GM23338 (cell line): ENCODE measurements around the gene BTBD16.

Experiments used
- CREB1 ChIP-seq: fragments of 250-450 bp; sonication (Bioruptor Pico); IDR thresholded peaks from 2 replicates; pipeline ENCODE4 v1.5.0; 2020; ENCODE audit warnings: low read depth, mild to moderate bottlenecking, moderate library complexity
- EZH2 ChIP-seq: fragments of 200-600 bp; sonication (generic); IDR thresholded peaks from one replicate; pipeline ENCODE4 v1.8.0; 2017; ENCODE audit warnings: antibody characterized with exemption, mild to moderate bottlenecking, low read depth; ENCODE audit not compliant: unreplicated experiment
- EZH2phosphoT487 ChIP-seq: fragments of 200-600 bp; sonication (generic); IDR thresholded peaks from one replicate; pipeline ENCODE4 v1.8.1; 2018; ENCODE audit warnings: antibody characterized with exemption; ENCODE audit not compliant: unreplicated experiment
- JUNB ChIP-seq: IDR thresholded peaks from one replicate; pipeline ENCODE4 v1.6.1; 2016; ENCODE audit warnings: antibody characterized with exemption; ENCODE audit not compliant: unreplicated experiment
- POLR2AphosphoS5 ChIP-seq: IDR thresholded peaks from 2 replicates; pipeline ENCODE4 v1.6.1; 2016; ENCODE audit warnings: antibody characterized with exemption, low read depth
- STAT1 ChIP-seq: IDR thresholded peaks from one replicate; pipeline ENCODE4 v1.6.1; 2016; ENCODE audit warnings: antibody characterized with exemption; ENCODE audit not compliant: unreplicated experiment
- ZNF114 ChIP-seq: fragments of 250-450 bp; sonication (Bioruptor Pico); IDR thresholded peaks from 2 replicates; pipeline ENCODE4 v1.5.0; 2020; ENCODE audit warnings: mild to moderate bottlenecking, moderate library complexity
- ZNF331 ChIP-seq: fragments of 250-450 bp; sonication (Bioruptor Pico); IDR thresholded peaks from 2 replicates; pipeline ENCODE4 v1.5.0; 2020; ENCODE audit warnings: low read depth, mild to moderate bottlenecking, moderate library complexity
- TF ChIP-seq, protein P1 (sequence below), 2 experiments: fragments of 200-600 bp in 1 of 2; sonication (generic) in 1 of 2; conservative IDR thresholded peaks; 2 replicates each; pipeline versions ENCODE4 v1.5.1 to v1.6.1; 2016 to 2017; ENCODE audit warnings: antibody characterized with exemption in 2 of 2, low read depth in 2 of 2, mild to moderate bottlenecking in 2 of 2, moderate library complexity in 1 of 2
- TF ChIP-seq, protein P2 (sequence below): IDR thresholded peaks from 2 replicates; pipeline ENCODE4 v1.6.1; 2016; ENCODE audit warnings: antibody characterized with exemption
- TF ChIP-seq, protein P3 (sequence below): IDR thresholded peaks from one replicate; pipeline ENCODE4 v1.6.1; 2018; ENCODE audit warnings: antibody characterized with exemption; ENCODE audit not compliant: unreplicated experiment
- TF ChIP-seq, protein P4 (sequence below): fragments of 250-450 bp; sonication (Bioruptor Pico); IDR thresholded peaks from 2 replicates; pipeline ENCODE4 v1.5.0; 2020; ENCODE audit warnings: mild to moderate bottlenecking, moderate library complexity

DNA sequence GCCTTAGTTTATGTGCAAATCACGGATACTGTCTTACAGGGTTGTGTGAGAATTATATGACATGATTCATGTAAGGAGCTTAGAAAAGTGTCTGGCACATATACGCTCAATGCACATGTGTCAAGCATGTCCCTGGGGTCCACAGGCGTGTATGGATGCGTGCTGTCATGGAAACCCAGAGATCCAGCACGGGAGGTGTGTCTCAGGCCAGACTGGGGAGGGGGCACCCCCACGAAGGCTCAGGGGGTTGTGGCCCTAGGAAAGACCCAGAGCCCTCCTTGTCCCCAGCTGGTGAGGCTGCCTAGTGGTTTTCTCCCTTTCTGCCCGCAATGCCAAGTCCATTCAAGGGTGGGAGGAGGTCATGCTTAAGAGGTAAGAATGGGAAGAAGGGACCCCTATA, 9.1 kb downstream of the BTBD16 start:
- TF ChIP-seq, protein P1, sequence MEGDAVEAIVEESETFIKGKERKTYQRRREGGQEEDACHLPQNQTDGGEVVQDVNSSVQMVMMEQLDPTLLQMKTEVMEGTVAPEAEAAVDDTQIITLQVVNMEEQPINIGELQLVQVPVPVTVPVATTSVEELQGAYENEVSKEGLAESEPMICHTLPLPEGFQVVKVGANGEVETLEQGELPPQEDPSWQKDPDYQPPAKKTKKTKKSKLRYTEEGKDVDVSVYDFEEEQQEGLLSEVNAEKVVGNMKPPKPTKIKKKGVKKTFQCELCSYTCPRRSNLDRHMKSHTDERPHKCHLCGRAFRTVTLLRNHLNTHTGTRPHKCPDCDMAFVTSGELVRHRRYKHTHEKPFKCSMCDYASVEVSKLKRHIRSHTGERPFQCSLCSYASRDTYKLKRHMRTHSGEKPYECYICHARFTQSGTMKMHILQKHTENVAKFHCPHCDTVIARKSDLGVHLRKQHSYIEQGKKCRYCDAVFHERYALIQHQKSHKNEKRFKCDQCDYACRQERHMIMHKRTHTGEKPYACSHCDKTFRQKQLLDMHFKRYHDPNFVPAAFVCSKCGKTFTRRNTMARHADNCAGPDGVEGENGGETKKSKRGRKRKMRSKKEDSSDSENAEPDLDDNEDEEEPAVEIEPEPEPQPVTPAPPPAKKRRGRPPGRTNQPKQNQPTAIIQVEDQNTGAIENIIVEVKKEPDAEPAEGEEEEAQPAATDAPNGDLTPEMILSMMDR (conservative IDR thresholded peaks at IDR 0.05; ENCODE audit: low read depth in 2 of 2), result no peak
- TF ChIP-seq, protein P2, sequence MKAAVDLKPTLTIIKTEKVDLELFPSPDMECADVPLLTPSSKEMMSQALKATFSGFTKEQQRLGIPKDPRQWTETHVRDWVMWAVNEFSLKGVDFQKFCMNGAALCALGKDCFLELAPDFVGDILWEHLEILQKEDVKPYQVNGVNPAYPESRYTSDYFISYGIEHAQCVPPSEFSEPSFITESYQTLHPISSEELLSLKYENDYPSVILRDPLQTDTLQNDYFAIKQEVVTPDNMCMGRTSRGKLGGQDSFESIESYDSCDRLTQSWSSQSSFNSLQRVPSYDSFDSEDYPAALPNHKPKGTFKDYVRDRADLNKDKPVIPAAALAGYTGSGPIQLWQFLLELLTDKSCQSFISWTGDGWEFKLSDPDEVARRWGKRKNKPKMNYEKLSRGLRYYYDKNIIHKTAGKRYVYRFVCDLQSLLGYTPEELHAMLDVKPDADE, result no peak
- TF ChIP-seq EZH2 (no peak), EZH2phosphoT487 (no peak), CREB1 (CRISPR knock-in tag) (no peak), POLR2AphosphoS5 (no peak), STAT1 (no peak), JUNB (no peak), ZNF331 (CRISPR knock-in tag) (no peak), ZNF114 (CRISPR knock-in tag) (no peak)
- TF ChIP-seq, protein P3, sequence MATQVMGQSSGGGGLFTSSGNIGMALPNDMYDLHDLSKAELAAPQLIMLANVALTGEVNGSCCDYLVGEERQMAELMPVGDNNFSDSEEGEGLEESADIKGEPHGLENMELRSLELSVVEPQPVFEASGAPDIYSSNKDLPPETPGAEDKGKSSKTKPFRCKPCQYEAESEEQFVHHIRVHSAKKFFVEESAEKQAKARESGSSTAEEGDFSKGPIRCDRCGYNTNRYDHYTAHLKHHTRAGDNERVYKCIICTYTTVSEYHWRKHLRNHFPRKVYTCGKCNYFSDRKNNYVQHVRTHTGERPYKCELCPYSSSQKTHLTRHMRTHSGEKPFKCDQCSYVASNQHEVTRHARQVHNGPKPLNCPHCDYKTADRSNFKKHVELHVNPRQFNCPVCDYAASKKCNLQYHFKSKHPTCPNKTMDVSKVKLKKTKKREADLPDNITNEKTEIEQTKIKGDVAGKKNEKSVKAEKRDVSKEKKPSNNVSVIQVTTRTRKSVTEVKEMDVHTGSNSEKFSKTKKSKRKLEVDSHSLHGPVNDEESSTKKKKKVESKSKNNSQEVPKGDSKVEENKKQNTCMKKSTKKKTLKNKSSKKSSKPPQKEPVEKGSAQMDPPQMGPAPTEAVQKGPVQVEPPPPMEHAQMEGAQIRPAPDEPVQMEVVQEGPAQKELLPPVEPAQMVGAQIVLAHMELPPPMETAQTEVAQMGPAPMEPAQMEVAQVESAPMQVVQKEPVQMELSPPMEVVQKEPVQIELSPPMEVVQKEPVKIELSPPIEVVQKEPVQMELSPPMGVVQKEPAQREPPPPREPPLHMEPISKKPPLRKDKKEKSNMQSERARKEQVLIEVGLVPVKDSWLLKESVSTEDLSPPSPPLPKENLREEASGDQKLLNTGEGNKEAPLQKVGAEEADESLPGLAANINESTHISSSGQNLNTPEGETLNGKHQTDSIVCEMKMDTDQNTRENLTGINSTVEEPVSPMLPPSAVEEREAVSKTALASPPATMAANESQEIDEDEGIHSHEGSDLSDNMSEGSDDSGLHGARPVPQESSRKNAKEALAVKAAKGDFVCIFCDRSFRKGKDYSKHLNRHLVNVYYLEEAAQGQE, result no peak
- TF ChIP-seq, protein P4, sequence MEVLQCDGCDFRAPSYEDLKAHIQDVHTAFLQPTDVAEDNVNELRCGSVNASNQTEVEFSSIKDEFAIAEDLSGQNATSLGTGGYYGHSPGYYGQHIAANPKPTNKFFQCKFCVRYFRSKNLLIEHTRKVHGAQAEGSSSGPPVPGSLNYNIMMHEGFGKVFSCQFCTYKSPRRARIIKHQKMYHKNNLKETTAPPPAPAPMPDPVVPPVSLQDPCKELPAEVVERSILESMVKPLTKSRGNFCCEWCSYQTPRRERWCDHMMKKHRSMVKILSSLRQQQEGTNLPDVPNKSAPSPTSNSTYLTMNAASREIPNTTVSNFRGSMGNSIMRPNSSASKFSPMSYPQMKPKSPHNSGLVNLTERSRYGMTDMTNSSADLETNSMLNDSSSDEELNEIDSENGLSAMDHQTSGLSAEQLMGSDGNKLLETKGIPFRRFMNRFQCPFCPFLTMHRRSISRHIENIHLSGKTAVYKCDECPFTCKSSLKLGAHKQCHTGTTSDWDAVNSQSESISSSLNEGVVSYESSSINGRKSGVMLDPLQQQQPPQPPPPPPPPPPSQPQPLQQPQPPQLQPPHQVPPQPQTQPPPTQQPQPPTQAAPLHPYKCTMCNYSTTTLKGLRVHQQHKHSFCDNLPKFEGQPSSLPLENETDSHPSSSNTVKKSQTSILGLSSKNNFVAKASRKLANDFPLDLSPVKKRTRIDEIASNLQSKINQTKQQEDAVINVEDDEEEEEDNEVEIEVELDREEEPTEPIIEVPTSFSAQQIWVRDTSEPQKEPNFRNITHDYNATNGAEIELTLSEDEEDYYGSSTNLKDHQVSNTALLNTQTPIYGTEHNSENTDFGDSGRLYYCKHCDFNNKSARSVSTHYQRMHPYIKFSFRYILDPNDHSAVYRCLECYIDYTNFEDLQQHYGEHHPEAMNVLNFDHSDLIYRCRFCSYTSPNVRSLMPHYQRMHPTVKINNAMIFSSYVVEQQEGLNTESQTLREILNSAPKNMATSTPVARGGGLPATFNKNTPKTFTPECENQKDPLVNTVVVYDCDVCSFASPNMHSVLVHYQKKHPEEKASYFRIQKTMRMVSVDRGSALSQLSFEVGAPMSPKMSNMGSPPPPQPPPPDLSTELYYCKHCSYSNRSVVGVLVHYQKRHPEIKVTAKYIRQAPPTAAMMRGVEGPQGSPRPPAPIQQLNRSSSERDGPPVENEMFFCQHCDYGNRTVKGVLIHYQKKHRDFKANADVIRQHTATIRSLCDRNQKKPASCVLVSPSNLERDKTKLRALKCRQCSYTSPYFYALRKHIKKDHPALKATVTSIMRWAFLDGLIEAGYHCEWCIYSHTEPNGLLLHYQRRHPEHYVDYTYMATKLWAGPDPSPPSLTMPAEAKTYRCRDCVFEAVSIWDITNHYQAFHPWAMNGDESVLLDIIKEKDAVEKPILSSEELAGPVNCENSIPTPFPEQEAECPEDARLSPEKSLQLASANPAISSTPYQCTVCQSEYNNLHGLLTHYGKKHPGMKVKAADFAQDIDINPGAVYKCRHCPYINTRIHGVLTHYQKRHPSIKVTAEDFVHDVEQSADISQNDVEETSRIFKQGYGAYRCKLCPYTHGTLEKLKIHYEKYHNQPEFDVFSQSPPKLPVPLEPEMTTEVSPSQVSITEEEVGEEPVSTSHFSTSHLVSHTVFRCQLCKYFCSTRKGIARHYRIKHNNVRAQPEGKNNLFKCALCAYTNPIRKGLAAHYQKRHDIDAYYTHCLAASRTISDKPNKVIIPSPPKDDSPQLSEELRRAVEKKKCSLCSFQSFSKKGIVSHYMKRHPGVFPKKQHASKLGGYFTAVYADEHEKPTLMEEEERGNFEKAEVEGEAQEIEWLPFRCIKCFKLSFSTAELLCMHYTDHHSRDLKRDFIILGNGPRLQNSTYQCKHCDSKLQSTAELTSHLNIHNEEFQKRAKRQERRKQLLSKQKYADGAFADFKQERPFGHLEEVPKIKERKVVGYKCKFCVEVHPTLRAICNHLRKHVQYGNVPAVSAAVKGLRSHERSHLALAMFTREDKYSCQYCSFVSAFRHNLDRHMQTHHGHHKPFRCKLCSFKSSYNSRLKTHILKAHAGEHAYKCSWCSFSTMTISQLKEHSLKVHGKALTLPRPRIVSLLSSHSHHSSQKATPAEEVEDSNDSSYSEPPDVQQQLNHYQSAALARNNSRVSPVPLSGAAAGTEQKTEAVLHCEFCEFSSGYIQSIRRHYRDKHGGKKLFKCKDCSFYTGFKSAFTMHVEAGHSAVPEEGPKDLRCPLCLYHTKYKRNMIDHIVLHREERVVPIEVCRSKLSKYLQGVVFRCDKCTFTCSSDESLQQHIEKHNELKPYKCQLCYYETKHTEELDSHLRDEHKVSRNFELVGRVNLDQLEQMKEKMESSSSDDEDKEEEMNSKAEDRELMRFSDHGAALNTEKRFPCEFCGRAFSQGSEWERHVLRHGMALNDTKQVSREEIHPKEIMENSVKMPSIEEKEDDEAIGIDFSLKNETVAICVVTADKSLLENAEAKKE, result no peak
